ENCODE data around the gene FOXN3. TPM values are rescaled to one million over a fixed set of nuclear protein-coding genes. Genes with fewer than 3 reads are reported as not detected.

FOXN3 gene
- total and polyA plus RNA-seq, 10 of the 15 experiments (the other 5 are each of a cell fraction or from before 2014, with no cell fraction given) = 4.5 to 68.9 (median 29.7) TPM

GRCh38 chr14:89308232-89308959 lies 108.6 kb downstream of the FOXN3 start (continued):
- no peak for TF ChIP-seq CUX1 (IDR thresholded peaks at IDR 0.05; ENCODE audit: insufficient replicate concordance, low read depth, low read length)
- TF ChIP-seq ZZZ3 (IDR thresholded peaks at IDR 0.05; ENCODE audit: control insufficient read depth, insufficient read length, low read depth) = no peak
- TF ChIP-seq ZBTB11 (CRISPR knock-in tag; IDR thresholded peaks at IDR 0.05) = no peak
- no peak for TF ChIP-seq E2F8 (IDR thresholded peaks at IDR 0.05; ENCODE audit: low read depth, partially characterized antibody)
- TF ChIP-seq RCOR1 (conservative IDR thresholded peaks at IDR 0.05; ENCODE audit: low read depth, low read length) = no peak
- TF ChIP-seq NRF1 (conservative IDR thresholded peaks at IDR 0.05; ENCODE audit: low read depth, low read length) = no peak
- TF ChIP-seq MLLT1 (IDR thresholded peaks at IDR 0.05) = no peak
- no peak for TF ChIP-seq ESRRA (IDR thresholded peaks at IDR 0.05; ENCODE audit: low read length)
- TF ChIP-seq KDM1A (IDR thresholded peaks at IDR 0.05; ENCODE audit: borderline replicate concordance) = no peak
- no peak for TF ChIP-seq WRNIP1 (IDR thresholded peaks at IDR 0.05; ENCODE audit: borderline replicate concordance, low read depth, low read length)
- 0 out of 2 replicates have a peak, but pooled peaks have one; percentile 29 for TF ChIP-seq CBFB (IDR thresholded peaks at IDR 0.05; ENCODE audit: low read depth)
- peak; percentile 44; the same call in 1 of the 2 replicates for TF ChIP-seq TCF3 (IDR thresholded peaks at IDR 0.05; ENCODE audit: borderline replicate concordance, insufficient read depth, low read depth, low read length)
- TF ChIP-seq ATF7 (IDR thresholded peaks at IDR 0.05; ENCODE audit: low read depth) = no peak
- TF ChIP-seq CBX3 (IDR thresholded peaks at IDR 0.05; ENCODE audit: borderline replicate concordance, low read depth) = no peak
- no peak for TF ChIP-seq NR2F1 (conservative IDR thresholded peaks at IDR 0.05)
- TF ChIP-seq SMARCA5 (IDR thresholded peaks at IDR 0.05) = no peak
- TF ChIP-seq BCL11A (IDR thresholded peaks at IDR 0.05; ENCODE audit: low read depth, low read length) = peak; percentile 29; the same call in 1 of the 2 replicates
